Astrocyte of the spinal cord (primary cell): ENCODE measurements around the gene OR2AK2.

Experiments
- DNase-seq: peaks from one replicate; pipeline ENCODE4 v3.0.0; 2011; ENCODE audit warnings: low read depth, low spot score
- H3K4me3 ChIP-seq: 2 replicates; pipeline ENCODE4 v1.5.1; 2011; ENCODE audit warnings: low read depth, mild to moderate bottlenecking, low read length, moderate library complexity
- CTCF ChIP-seq: IDR thresholded peaks from 2 replicates; pipeline ENCODE4 v1.5.1; 2012; ENCODE audit warnings: low read depth, mild to moderate bottlenecking, low read length, inconsistent platforms
- in situ Hi-C: cut with HindIII; loops from 2 replicates; pipeline ENCODE4 v1.10.0; 2017; ENCODE audit warnings: low sequenced_read_pairs

OR2AK2 gene

GRCh38 chr1:248009681-248010080 is 44.6 kb downstream of the OR2AK2 start:
- DNase-seq, result no peak
- in situ Hi-C loops, result no loop called here
- TF ChIP-seq CTCF, result no peak
- no peak overlapping the region for H3K4me3 ChIP-seq

DNA sequence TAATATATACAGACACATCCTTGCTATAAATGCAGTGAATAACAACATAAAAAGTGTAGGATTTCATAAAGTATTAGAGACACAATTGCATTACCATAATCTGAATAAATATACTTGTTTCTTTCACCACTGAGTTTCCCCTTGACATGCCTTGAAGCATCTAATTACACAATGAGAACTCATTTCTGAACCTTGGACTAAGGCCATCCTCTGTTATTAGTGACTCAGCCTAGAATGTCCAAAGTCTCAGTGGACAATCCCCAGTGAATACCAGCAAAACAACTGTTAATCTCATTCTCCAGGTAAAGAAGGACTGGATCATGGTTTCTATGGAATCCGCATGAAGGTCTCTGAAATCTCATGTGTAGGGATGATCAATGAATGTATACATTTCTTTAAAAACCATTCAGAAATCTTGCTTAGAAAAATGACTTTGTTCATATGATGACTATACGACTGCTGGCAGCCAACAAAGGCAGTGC is 48.2 kb downstream of the OR2AK2 start, which contains the start of gene OR2L5:
TSS of gene OR2L5 (plus strand) at position 432 of the 482 bp plus-strand sequence. CDS start 8,288 bp downstream, outside the sequence.
- DNase-seq, result no peak
- in situ Hi-C loops, result no loop called here

DNA sequence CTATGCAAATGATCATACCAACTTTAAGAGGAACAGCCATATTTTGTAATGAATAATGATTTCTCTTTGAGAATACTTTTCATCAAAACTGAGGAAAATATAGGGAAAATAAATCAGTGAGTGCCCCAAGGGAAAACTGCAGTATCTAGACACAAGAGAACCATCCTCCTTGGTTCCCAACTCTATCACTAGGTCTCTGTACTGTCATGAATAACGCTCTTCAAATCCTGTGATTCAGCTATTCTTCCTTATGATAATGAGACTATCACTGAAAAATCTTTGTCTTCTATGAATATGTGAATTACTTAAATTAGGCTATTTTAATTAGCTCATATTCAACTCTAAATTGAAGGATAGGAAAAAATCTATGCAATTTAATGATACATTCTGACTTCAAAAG is 50.8 kb downstream of the OR2AK2 start:
- no peak overlapping the region for H3K4me3 ChIP-seq
- in situ Hi-C loops, result no loop called here
- no peak for DNase-seq

More for the DNA sequence above, 48.2 kb downstream of the OR2AK2 start, which contains the start of gene OR2L5:
- no peak within 1 kb of the TSS for H3K4me3 ChIP-seq
- no peak for TF ChIP-seq CTCF

More for the DNA sequence above, 50.8 kb downstream of the OR2AK2 start:
- TF ChIP-seq CTCF, result no peak
